ENCODE data around the gene CSNK2A2.

DNA sequence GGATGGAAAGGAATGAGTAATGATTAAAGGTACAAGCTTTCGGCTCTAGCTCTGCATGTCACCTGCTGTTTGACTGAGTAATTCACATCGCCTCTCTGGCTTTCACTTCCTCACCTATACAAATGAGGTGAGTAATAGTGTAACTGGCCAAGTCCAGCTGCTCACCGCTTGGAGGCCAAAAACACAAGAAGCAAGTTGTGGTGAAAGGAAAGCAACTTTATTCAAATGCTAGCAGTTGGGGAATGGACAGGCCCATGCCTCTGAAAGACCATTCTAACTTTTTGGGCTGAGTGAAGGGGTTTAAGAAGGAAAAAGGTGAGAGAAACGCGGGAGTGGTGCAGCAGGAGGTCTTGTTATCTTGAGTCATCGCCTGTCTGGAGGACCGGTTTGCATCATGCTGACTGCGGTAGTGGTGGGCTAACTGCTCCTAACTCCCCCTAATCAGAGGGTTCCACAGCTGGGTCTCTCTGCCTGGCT is 45.7 kb upstream of the CSNK2A2 start:
- no peak for TF ChIP-seq YY1 (IDR thresholded peaks at IDR 0.05; ENCODE audit: insufficient read depth, insufficient read length)
- TF ChIP-seq ZNF274 (IDR thresholded peaks at IDR 0.05; ENCODE audit: low read depth, low read length): no peak
- no peak for TF ChIP-seq SUZ12 (IDR thresholded peaks at IDR 0.05; ENCODE audit: extremely low read depth, insufficient read depth, insufficient read length)
